ENCODE data around the gene MRPL33. TPM values are rescaled to one million over a fixed set of nuclear protein-coding genes. Genes with fewer than 3 reads are reported as not detected.
"Not testable (repeated sequence)": the region's sequence is repeated elsewhere in the genome, so short reads cannot be mapped to it uniquely, and the experiment has no call there.

Gene MRPL33
- total and polyA plus RNA-seq, 4 donors = 31.2 to 130 (median 41.0) TPM

- Histone ChIP-seq H3K4me3 (ENCODE audit: low read depth in 1 of 3, low read length in 3 of 3) (no peak overlapping the region), H3K36me3 (ENCODE audit: control insufficient read depth in 4 of 4, insufficient read depth in 3 of 4, low read depth in 1 of 4, low read length in 3 of 4) (no peaks in the 10 kb centered on the region), H3K27ac (ENCODE audit: low read depth in 1 of 2, low read length in 2 of 2) (peak overlapping the region; percentile 92 to 100), H3K27me3 (ENCODE audit: control insufficient read depth in 4 of 4, insufficient read depth in 4 of 4, low read length in 3 of 4) (no peaks in the 10 kb centered on the region), H3K4me1 (ENCODE audit: control insufficient read depth in 4 of 4, insufficient read depth in 4 of 4, low read length in 3 of 4) (peaks cover 13 to 24% (median 24%) of the 10 kb centered on the region in 4 donors), H3K9me3 (ENCODE audit: control insufficient read depth in 4 of 4, low read length in 3 of 4) (no peaks in the 10 kb centered on the region), H3K9ac (ENCODE audit: low read depth in 1 of 2, low read length in 2 of 2) (peak overlapping the region in 1 of 2 donors; percentile 58)
- whole genome bisulfite sequencing = 98% methylated on average over 4 of the region's 4 CpGs
- no peak for TF ChIP-seq TAF1 (conservative IDR thresholded peaks at IDR 0.05)
- TF ChIP-seq FOXA2 (IDR thresholded peaks at IDR 0.05) = no peak
- no peak for TF ChIP-seq EGR1 (IDR thresholded peaks at IDR 0.05; ENCODE audit: low read depth in 2 of 2)
- no peak for TF ChIP-seq HNF4G (IDR thresholded peaks at IDR 0.05)
- no peak for TF ChIP-seq MAX (IDR thresholded peaks at IDR 0.05)
- TF ChIP-seq SP1 (IDR thresholded peaks at IDR 0.05) = no peak
- no peak for DNase-seq (ENCODE audit: low spot score)
Measured at GRCh38 chr2:27739058-27739373, 32.5 kb upstream of the MRPL33 start.

GRCh38 chr2:27741673-27742072, 29.8 kb upstream of the MRPL33 start:
- H3K9me3 ChIP-seq (ENCODE audit: control insufficient read depth in 4 of 4, low read length in 3 of 4) = no peaks in the 10 kb centered on the region
- H3K4me1 ChIP-seq (ENCODE audit: control insufficient read depth in 4 of 4, insufficient read depth in 4 of 4, low read length in 3 of 4) = peaks cover 3 to 24% (median 21%) of the 10 kb centered on the region in 4 donors
- no peaks in the 10 kb centered on the region for H3K27me3 ChIP-seq (ENCODE audit: control insufficient read depth in 4 of 4, insufficient read depth in 4 of 4, low read length in 3 of 4)
- H3K27ac ChIP-seq (ENCODE audit: low read depth in 1 of 2, low read length in 2 of 2) = no peak overlapping the region
- no peak overlapping the region for H3K9ac ChIP-seq (ENCODE audit: low read depth in 1 of 2, low read length in 2 of 2)
- no peak for DNase-seq (ENCODE audit: low spot score)
- no peak overlapping the region for H3K4me3 ChIP-seq (ENCODE audit: low read depth in 1 of 3, low read length in 3 of 3)
- no peaks in the 10 kb centered on the region for H3K36me3 ChIP-seq (ENCODE audit: control insufficient read depth in 4 of 4, insufficient read depth in 3 of 4, low read depth in 1 of 4, low read length in 3 of 4)
- 86% methylated on average over 3 of the region's 3 CpGs for WGBS
- TF ChIP-seq HNF4A (conservative IDR thresholded peaks at IDR 0.05) (no peak), HNF4G (IDR thresholded peaks at IDR 0.05) (no peak), RXRA (IDR thresholded peaks at IDR 0.05) (no peak), GABPA (IDR thresholded peaks at IDR 0.05 in 1 of 2, conservative IDR thresholded peaks at IDR 0.05 in 1 of 2) (no peak), SP1 (IDR thresholded peaks at IDR 0.05) (no peak)

- Histone ChIP-seq H3K9ac (ENCODE audit: low read depth in 1 of 2, low read length in 2 of 2) (no peak overlapping the region), H3K4me3 (ENCODE audit: low read depth in 1 of 3, low read length in 3 of 3) (no peak overlapping the region), H3K9me3 (ENCODE audit: control insufficient read depth in 4 of 4, low read length in 3 of 4) (no peaks in the 10 kb centered on the region), H3K27me3 (ENCODE audit: control insufficient read depth in 4 of 4, insufficient read depth in 4 of 4, low read length in 3 of 4) (no peaks in the 10 kb centered on the region), H3K4me1 (ENCODE audit: control insufficient read depth in 4 of 4, insufficient read depth in 4 of 4, low read length in 3 of 4) (peaks cover 0 to 17% (median 15%) of the 10 kb centered on the region in 4 donors), H3K36me3 (ENCODE audit: control insufficient read depth in 4 of 4, insufficient read depth in 3 of 4, low read depth in 1 of 4, low read length in 3 of 4) (no peaks in the 10 kb centered on the region), H3K27ac (ENCODE audit: low read depth in 1 of 2, low read length in 2 of 2) (no peak overlapping the region)
- 96% methylated on average over 9 of the region's 9 CpGs for WGBS
- no peak for DNase-seq (ENCODE audit: low spot score)
- no peak for TF ChIP-seq MAX (IDR thresholded peaks at IDR 0.05)
- no peak for TF ChIP-seq EGR1 (IDR thresholded peaks at IDR 0.05; ENCODE audit: low read depth in 2 of 2)
- no peak for TF ChIP-seq HNF4G (IDR thresholded peaks at IDR 0.05)
- no peak for TF ChIP-seq NR2F2 (IDR thresholded peaks at IDR 0.05)
- TF ChIP-seq HNF4A (conservative IDR thresholded peaks at IDR 0.05) = no peak
- TF ChIP-seq FOXA1 (IDR thresholded peaks at IDR 0.05) = no peak
Measured at GRCh38 chr2:27742571-27742970, 28.9 kb upstream of the MRPL33 start.

GRCh38 chr2:27745494-27745893, 26.0 kb upstream of the MRPL33 start:
- peaks cover 0 to 10% (median 0%) of the 10 kb centered on the region in 4 donors for H3K9me3 ChIP-seq (ENCODE audit: control insufficient read depth in 4 of 4, low read length in 3 of 4)
- H3K4me1 ChIP-seq (ENCODE audit: control insufficient read depth in 4 of 4, insufficient read depth in 4 of 4, low read length in 3 of 4); H3K27me3 ChIP-seq (ENCODE audit: control insufficient read depth in 4 of 4, insufficient read depth in 4 of 4, low read length in 3 of 4); H3K4me3 ChIP-seq (ENCODE audit: low read depth in 1 of 3, low read length in 3 of 3); DNase-seq (ENCODE audit: low spot score); H3K36me3 ChIP-seq (ENCODE audit: control insufficient read depth in 4 of 4, insufficient read depth in 3 of 4, low read depth in 1 of 4, low read length in 3 of 4); H3K27ac ChIP-seq (ENCODE audit: low read depth in 1 of 2, low read length in 2 of 2); H3K9ac ChIP-seq (ENCODE audit: low read depth in 1 of 2, low read length in 2 of 2): not testable (repeated sequence)
